Measurements from ENCODE around the gene SIL1.

SIL1 gene

GRCh38 chr5:138932171-138932810 lies 265.9 kb downstream of the SIL1 start:
- Histone ChIP-seq H3K9me3 (no peaks in the 10 kb centered on the region), H3K4me1 (ENCODE audit: control insufficient read depth in 1 of 2, insufficient read depth in 1 of 2, low read depth in 1 of 2, low read length in 1 of 2) (no peaks in the 10 kb centered on the region), H3K27ac (no peak overlapping the region), H3K4me3 (ENCODE audit: low read depth in 1 of 2, low read length in 1 of 2) (no peak overlapping the region), H3K27me3 (no peaks in the 10 kb centered on the region), H3K36me3 (peaks cover 61% of the 10 kb centered on the region)
- no peak for TF ChIP-seq CTCF (IDR thresholded peaks at IDR 0.05)

- H3K4me1 ChIP-seq (ENCODE audit: control insufficient read depth in 1 of 2, insufficient read depth in 1 of 2, low read depth in 1 of 2, low read length in 1 of 2), result no peaks in the 10 kb centered on the region
- H3K9me3 ChIP-seq, result no peaks in the 10 kb centered on the region
- H3K27me3 ChIP-seq, result no peaks in the 10 kb centered on the region
- H3K27ac ChIP-seq, result no peak overlapping the region
- TF ChIP-seq CTCF (IDR thresholded peaks at IDR 0.05), result no peak
- H3K4me3 ChIP-seq (ENCODE audit: low read depth in 1 of 2, low read length in 1 of 2), result no peak overlapping the region
- peaks cover 76% of the 10 kb centered on the region for H3K36me3 ChIP-seq
Measured at GRCh38 chr5:138930371-138931097, 267.6 kb downstream of the SIL1 start.

- peaks cover 71% of the 10 kb centered on the region for H3K36me3 ChIP-seq
- no peak overlapping the region for H3K4me3 ChIP-seq (ENCODE audit: low read depth in 1 of 2, low read length in 1 of 2)
- H3K27ac ChIP-seq, result no peak overlapping the region
- H3K27me3 ChIP-seq, result no peaks in the 10 kb centered on the region
- no peaks in the 10 kb centered on the region for H3K4me1 ChIP-seq (ENCODE audit: control insufficient read depth in 1 of 2, insufficient read depth in 1 of 2, low read depth in 1 of 2, low read length in 1 of 2)
- no peaks in the 10 kb centered on the region for H3K9me3 ChIP-seq
- no peak for TF ChIP-seq CTCF (IDR thresholded peaks at IDR 0.05)
Measured at GRCh38 chr5:138929571-138929955, 268.6 kb downstream of the SIL1 start.

DNA sequence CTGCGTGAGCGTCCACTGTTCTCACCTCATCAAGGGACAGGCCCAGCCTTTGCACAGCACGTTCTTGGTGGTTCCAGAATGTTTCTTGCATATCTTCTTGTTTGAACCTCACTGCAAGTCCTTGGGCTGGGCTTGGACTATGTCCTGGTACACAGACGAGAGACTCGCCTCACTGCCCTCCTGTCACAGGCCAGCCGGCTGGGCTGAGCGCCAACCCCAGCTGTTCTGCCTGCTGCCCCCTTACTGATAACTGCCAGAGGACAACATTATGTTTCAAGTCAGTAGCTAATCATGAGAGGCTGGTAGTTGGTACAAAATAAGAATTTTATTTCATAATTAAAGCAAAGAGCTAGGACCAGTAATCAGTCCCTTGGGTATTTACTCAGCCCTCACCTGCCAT lies 270.2 kb downstream of the SIL1 start:
- Histone ChIP-seq H3K4me3 (ENCODE audit: low read depth in 1 of 2, low read length in 1 of 2) (no peak overlapping the region), H3K36me3 (peaks cover 55% of the 10 kb centered on the region), H3K4me1 (ENCODE audit: control insufficient read depth in 1 of 2, insufficient read depth in 1 of 2, low read depth in 1 of 2, low read length in 1 of 2) (no peaks in the 10 kb centered on the region), H3K27me3 (no peaks in the 10 kb centered on the region), H3K9me3 (no peaks in the 10 kb centered on the region), H3K27ac (no peak overlapping the region)
- TF ChIP-seq CTCF (IDR thresholded peaks at IDR 0.05), result no peak

GRCh38 chr5:138927544-138927943 lies 270.6 kb downstream of the SIL1 start:
- TF ChIP-seq CTCF (IDR thresholded peaks at IDR 0.05), result no peak
- Histone ChIP-seq H3K4me3 (ENCODE audit: low read depth in 1 of 2, low read length in 1 of 2) (no peak overlapping the region), H3K36me3 (peaks cover 51% of the 10 kb centered on the region), H3K27me3 (no peaks in the 10 kb centered on the region), H3K27ac (no peak overlapping the region), H3K4me1 (ENCODE audit: control insufficient read depth in 1 of 2, insufficient read depth in 1 of 2, low read depth in 1 of 2, low read length in 1 of 2) (no peaks in the 10 kb centered on the region), H3K9me3 (no peaks in the 10 kb centered on the region)

All from neutrophil (primary cell).